Astrocyte of the cerebellum (primary cell): Measurements from ENCODE around the gene HLF.

Source experiments
- DNase-seq: peaks from one replicate; pipeline ENCODE4 v3.0.0-alpha.2; 2011; ENCODE audit warnings: low read depth
- H3K4me3 ChIP-seq: 2 replicates; pipeline ENCODE4 v1.5.1; 2011; ENCODE audit warnings: mild to moderate bottlenecking, low read depth, low read length, moderate library complexity
- CTCF ChIP-seq: IDR thresholded peaks from 2 replicates; pipeline ENCODE4 v1.5.1; 2012; ENCODE audit warnings: low read length, low read depth, moderate library complexity, mild to moderate bottlenecking; ENCODE audit errors: missing control alignments
- in situ Hi-C: cut with HindIII; loops from 2 replicates; pipeline ENCODE4 v1.10.0; 2017; ENCODE audit warnings: low sequenced_read_pairs

Gene HLF

GRCh38 chr17:55242476-55242875 lies 22.3 kb upstream of the HLF start:
- no peak for TF ChIP-seq CTCF
- no peak for DNase-seq
- in situ Hi-C loops, result no loop called here
- no peak overlapping the region for H3K4me3 ChIP-seq

GRCh38 chr17:55245986-55246385 lies 18.8 kb upstream of the HLF start:
- in situ Hi-C loops, result no loop called here
- TF ChIP-seq CTCF, result no peak

GRCh38 chr17:55246583-55246982 lies 18.2 kb upstream of the HLF start:
- no peak overlapping the region for H3K4me3 ChIP-seq
- no peak for DNase-seq
- in situ Hi-C loops, result no loop called here
- no peak for TF ChIP-seq CTCF

More at GRCh38 chr17:55245986-55246385, 18.8 kb upstream of the HLF start:
- no peak overlapping the region for H3K4me3 ChIP-seq
- no peak for DNase-seq

- no peak overlapping the region for H3K4me3 ChIP-seq
- no peak for DNase-seq
- in situ Hi-C loops, result no loop called here
- no peak for TF ChIP-seq CTCF
Observed at GRCh38 chr17:55248077-55248476, 16.7 kb upstream of the HLF start.

GRCh38 chr17:55249861-55250260 lies 14.9 kb upstream of the HLF start:
- TF ChIP-seq CTCF, result no peak
- DNase-seq, result no peak
- in situ Hi-C loops, result no loop called here
- no peak overlapping the region for H3K4me3 ChIP-seq

- TF ChIP-seq CTCF, result no peak
- no peak overlapping the region for H3K4me3 ChIP-seq
- no peak for DNase-seq
- in situ Hi-C loops, result no loop called here
Observed at GRCh38 chr17:55254375-55254774, 10.4 kb upstream of the HLF start.
